OCI-LY7 (cell line): ENCODE measurements around the gene TMC2. TPM values are rescaled to one million over a fixed set of nuclear protein-coding genes. Genes with fewer than 3 reads are reported as not detected.

Source experiments
- BruUV-seq: library from RNA; stranded (reverse); fragments of 400-500 nt; replicated peaks from 2 replicates; lab custom pipeline; 2021; lab: Mats Ljungman, UMichigan
- CTCF ChIA-PET: fragments of 300-600 bp; sonication (Branson Sonifier 250); formaldehyde crosslinking; loops from one replicate; lab custom pipeline; 2022; ENCODE audit warnings: antibody characterized with exemption; ENCODE audit not compliant: unreplicated experiment; lab: Charles Lee
- POLR2A ChIA-PET: fragments of 300-600 bp; sonication (Branson Sonifier 250); formaldehyde crosslinking; loops from one replicate; lab custom pipeline; 2022; ENCODE audit warnings: antibody characterized with exemption; lab: Charles Lee
- DNase-seq: peaks from one replicate; pipeline ENCODE4 v3.0.0-alpha.2; 2015; ENCODE audit warnings: low spot score
- H2AFZ ChIP-seq: fragments of 200-600 bp; sonication (generic), shearing (Covaris generic); 2 replicates; pipeline ENCODE4 v1.6.1; 2014; ENCODE audit warnings: mild to moderate bottlenecking, antibody characterized with exemption, low read length, moderate library complexity
- H3K27ac ChIP-seq: fragments of 200-600 bp; sonication (generic); 2 replicates; pipeline ENCODE4 v1.5.1; 2014; ENCODE audit warnings: mixed run types, low read depth, mild to moderate bottlenecking, moderate library complexity, low read length, inconsistent platforms; ENCODE audit not compliant: poor library complexity, severe bottlenecking
- H3K36me3 ChIP-seq: fragments of 200-600 bp; sonication (generic); 2 replicates; pipeline ENCODE4 v1.6.1; 2014; ENCODE audit warnings: mild to moderate bottlenecking, antibody characterized with exemption, low read length, moderate library complexity, mixed read lengths; ENCODE audit not compliant: insufficient read depth
- H3K4me1 ChIP-seq: fragments of 200-600 bp; sonication (generic); 2 replicates; pipeline ENCODE4 v1.5.1; 2014; ENCODE audit warnings: mild to moderate bottlenecking, low read length; ENCODE audit not compliant: insufficient read depth, poor library complexity, severe bottlenecking
- H3K4me2 ChIP-seq: fragments of 200-600 bp; sonication (generic); 2 replicates; pipeline ENCODE4 v1.6.1; 2014; ENCODE audit warnings: mild to moderate bottlenecking, low read length
- H3K4me3 ChIP-seq: fragments of 200-600 bp; sonication (generic); 2 replicates; pipeline ENCODE4 v1.5.1; 2014; ENCODE audit warnings: mild to moderate bottlenecking, low read depth, low read length; ENCODE audit not compliant: poor library complexity, severe bottlenecking
- H3K79me2 ChIP-seq: fragments of 200-600 bp; sonication (generic); 2 replicates; pipeline ENCODE4 v1.6.1; 2016; ENCODE audit warnings: low read depth, mild to moderate bottlenecking, low read length, moderate library complexity, mixed read lengths; ENCODE audit not compliant: insufficient read depth
- H3K9me2 ChIP-seq: fragments of 200-600 bp; sonication (generic); 2 replicates; pipeline ENCODE4 v1.6.1; 2016; ENCODE audit warnings: mild to moderate bottlenecking, low read length, mixed read lengths; ENCODE audit not compliant: insufficient read depth
- H3K9me3 ChIP-seq: fragments of 200-600 bp; sonication (generic); 2 replicates; pipeline ENCODE4 v1.6.1; 2014; ENCODE audit warnings: mild to moderate bottlenecking, mixed run types, low read length, mixed read lengths
- H4K20me1 ChIP-seq: fragments of 200-600 bp; sonication (generic); 2 replicates; pipeline ENCODE4 v1.6.1; 2014; ENCODE audit warnings: mild to moderate bottlenecking, antibody characterized with exemption, low read length, moderate library complexity, mixed read lengths; ENCODE audit not compliant: insufficient read depth
- EZH2phosphoT487 ChIP-seq: fragments of 200-600 bp; sonication (generic); IDR thresholded peaks from 2 replicates; pipeline ENCODE4 v1.6.1; 2018; ENCODE audit warnings: low read depth, borderline replicate concordance, mild to moderate bottlenecking, mixed run types, antibody characterized with exemption, low read length, moderate library complexity, mixed read lengths
- intact Hi-C: fragments of 100-400 bp; cut with micrococcal nuclease; formaldehyde crosslinking; loops from one replicate; pipeline ENCODE4 v1.10.0; 2022; ENCODE audit not compliant: unreplicated experiment
- total RNA-seq, 2 experiments: library from RNA; depleted of rRNA in 1 of 2; stranded (reverse); fragments of >200 nt in 1 of 2; shearing (Covaris generic) in 1 of 2; gene quantifications; 2 replicates each; pipeline ENCODE4 v1.2.3, GENCODE V29; 2014 to 2022
- TF ChIP-seq, protein P1 (sequence below): fragments of 200-600 bp; sonication (generic); conservative IDR thresholded peaks from 2 replicates; pipeline ENCODE4 v1.5.1; 2014; ENCODE audit warnings: mild to moderate bottlenecking, antibody characterized with exemption, low read length, moderate library complexity, mixed read lengths

The TMC2 gene
- total RNA-seq, 2 experiments from 2014 or later, result not detected

DNA sequence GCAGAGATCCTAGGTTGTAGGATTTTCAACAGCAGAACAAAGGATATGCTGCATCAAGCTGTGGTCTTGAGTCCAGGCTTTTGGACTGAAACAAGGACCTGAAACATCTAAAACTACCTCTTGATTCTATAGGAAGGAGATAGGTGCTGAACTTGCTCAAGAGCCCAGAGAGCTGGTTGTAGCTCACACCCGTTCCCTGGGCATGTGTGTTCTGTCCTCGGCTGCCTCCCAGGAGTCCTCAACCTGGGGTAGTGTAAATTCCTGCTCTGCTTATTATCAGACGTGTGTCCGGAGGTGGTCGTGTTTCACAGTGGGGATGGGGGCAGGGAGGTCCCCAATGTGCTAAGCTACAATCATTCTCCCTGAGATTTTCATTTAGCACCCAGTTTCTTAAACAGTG is 120.9 kb downstream of the TMC2 start:
- Histone ChIP-seq H3K79me2 (peaks cover 42% of the 10 kb centered on the region), H3K36me3 (peaks cover 96% of the 10 kb centered on the region), H2AFZ (no peak overlapping the region), H3K27ac (no peak overlapping the region), H3K4me2 (no peak overlapping the region), H3K9me2 (no peaks in the 10 kb centered on the region), H4K20me1 (peaks cover 42% of the 10 kb centered on the region), H3K9me3 (no peaks in the 10 kb centered on the region), H3K4me1 (peaks cover 26% of the 10 kb centered on the region), H3K4me3 (no peak overlapping the region)
- no TSS peak for BruUV-seq
- DNase-seq, result no peak
- TF ChIP-seq, protein P1, sequence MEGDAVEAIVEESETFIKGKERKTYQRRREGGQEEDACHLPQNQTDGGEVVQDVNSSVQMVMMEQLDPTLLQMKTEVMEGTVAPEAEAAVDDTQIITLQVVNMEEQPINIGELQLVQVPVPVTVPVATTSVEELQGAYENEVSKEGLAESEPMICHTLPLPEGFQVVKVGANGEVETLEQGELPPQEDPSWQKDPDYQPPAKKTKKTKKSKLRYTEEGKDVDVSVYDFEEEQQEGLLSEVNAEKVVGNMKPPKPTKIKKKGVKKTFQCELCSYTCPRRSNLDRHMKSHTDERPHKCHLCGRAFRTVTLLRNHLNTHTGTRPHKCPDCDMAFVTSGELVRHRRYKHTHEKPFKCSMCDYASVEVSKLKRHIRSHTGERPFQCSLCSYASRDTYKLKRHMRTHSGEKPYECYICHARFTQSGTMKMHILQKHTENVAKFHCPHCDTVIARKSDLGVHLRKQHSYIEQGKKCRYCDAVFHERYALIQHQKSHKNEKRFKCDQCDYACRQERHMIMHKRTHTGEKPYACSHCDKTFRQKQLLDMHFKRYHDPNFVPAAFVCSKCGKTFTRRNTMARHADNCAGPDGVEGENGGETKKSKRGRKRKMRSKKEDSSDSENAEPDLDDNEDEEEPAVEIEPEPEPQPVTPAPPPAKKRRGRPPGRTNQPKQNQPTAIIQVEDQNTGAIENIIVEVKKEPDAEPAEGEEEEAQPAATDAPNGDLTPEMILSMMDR, result no peak
- no peak for TF ChIP-seq EZH2phosphoT487
- ChIA-PET POLR2A (no interaction called here), CTCF (no interaction called here)
- intact Hi-C loops, result loop anchor here (10.0 kb wide), 1 partner anchor 548 kb away; the partner anchor contains the start of genes DDRGK1 and ITPA

DNA sequence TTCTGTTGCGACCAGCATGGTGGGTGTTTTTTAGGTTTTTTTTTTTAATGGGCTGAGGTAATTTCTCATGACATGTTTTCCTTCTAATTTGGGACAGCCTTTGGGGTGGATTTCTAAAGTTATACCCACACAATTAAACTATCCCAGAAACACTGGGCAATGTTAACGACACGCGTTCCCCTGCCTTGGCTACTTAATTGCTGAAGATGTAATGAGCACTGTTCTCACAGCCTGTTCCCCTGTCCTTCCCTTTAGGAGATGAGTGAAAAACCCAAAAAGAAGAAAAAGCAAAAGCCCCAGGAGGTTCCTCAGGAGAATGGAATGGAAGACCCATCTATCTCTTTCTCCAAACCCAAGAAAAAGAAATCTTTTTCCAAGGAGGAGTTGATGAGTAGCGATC is 121.3 kb downstream of the TMC2 start:
- Histone ChIP-seq H3K9me2 (no peaks in the 10 kb centered on the region), H3K4me2 (no peak overlapping the region), H4K20me1 (peaks cover 42% of the 10 kb centered on the region), H3K36me3 (peaks cover 98% of the 10 kb centered on the region), H3K9me3 (no peaks in the 10 kb centered on the region), H3K4me1 (peaks cover 28% of the 10 kb centered on the region), H3K79me2 (peaks cover 41% of the 10 kb centered on the region), H3K27ac (no peak overlapping the region), H2AFZ (no peak overlapping the region), H3K4me3 (no peak overlapping the region)
- ChIA-PET POLR2A (no interaction called here), CTCF (no interaction called here)
- intact Hi-C loops, result loop anchor here (10.0 kb wide), 1 partner anchor 547 kb away; the partner anchor contains the start of genes DDRGK1 and ITPA
- no peak for DNase-seq
- BruUV-seq, result no TSS peak
- TF ChIP-seq EZH2phosphoT487, result no peak
- TF ChIP-seq, protein P1, result no peak

DNA sequence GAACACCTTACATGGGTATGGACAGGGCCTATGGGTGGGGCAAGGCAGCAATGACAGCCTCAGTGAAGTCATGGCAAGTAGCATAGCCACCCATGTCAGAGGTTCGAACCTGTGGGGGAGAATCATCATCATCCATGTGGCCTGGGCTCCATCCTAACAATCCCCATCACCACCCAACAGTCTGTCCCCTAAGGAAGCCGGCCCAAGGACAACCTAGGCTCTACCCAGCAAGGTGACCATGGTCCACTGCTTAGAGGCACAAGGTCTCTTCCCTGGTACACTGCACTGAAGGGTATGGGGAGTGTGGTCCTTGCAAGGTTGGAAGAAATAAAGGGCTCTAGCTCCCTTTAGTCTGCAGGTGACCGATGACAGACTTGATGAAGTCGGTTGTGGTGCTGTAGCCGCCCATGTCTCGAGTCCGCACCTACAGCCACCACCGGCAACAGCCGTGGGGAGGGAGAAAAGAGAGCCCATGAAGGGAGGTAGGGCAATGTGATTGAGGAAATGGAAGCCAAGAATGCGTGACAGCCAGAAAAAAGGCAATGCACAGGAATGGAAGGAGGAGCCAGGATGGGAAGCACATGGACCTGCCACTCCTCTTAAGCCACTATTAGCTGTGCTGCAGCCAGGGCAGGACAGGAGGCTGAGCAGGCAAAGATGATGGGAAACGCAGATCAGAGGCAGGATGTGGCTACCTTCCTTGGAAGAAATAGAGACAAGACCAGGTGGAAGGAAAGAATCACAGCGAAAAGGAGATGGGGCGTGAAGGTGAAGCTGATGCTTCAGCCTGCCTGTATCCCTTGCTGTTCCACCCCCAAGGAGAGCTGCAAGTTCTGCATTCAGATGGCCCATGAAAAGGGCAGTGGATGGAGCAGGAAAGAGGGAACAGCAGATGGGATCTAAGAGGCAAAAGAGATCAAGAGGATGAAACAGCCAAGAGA is 122.3 kb downstream of the TMC2 start:
- intact Hi-C loops, result loop anchor here (10.0 kb wide), 1 partner anchor 546 kb away; the partner anchor contains the start of genes DDRGK1 and ITPA
- DNase-seq, result no peak
- ChIA-PET CTCF (no interaction called here), POLR2A (interaction anchor here (0.5 kb wide), 1 partner anchor 1814 kb away, joined by 3 read pairs; no protein-coding TSS in a partner anchor)
- H3K4me3 ChIP-seq, result no peak overlapping the region
- H3K36me3 ChIP-seq, result peaks cover 98% of the 10 kb centered on the region
- no peaks in the 10 kb centered on the region for H3K9me2 ChIP-seq
- BruUV-seq, result no TSS peak
- H4K20me1 ChIP-seq, result peaks cover 33% of the 10 kb centered on the region
- H3K9me3 ChIP-seq, result no peaks in the 10 kb centered on the region
- H2AFZ ChIP-seq, result no peak overlapping the region
- peak overlapping the region; percentile 3 for H3K27ac ChIP-seq
- no peak overlapping the region for H3K4me2 ChIP-seq
- TF ChIP-seq EZH2phosphoT487, result no peak
- TF ChIP-seq, protein P1, result no peak
- H3K79me2 ChIP-seq, result peaks cover 41% of the 10 kb centered on the region
- peaks cover 34% of the 10 kb centered on the region for H3K4me1 ChIP-seq
